CD4-positive, alpha-beta T cell (primary cell): ENCODE measurements around the gene AKR1C2. TPM values are rescaled to one million over a fixed set of nuclear protein-coding genes. Genes with fewer than 3 reads are reported as not detected.
"Not testable (repeated sequence)": the region's sequence is repeated elsewhere in the genome, so short reads cannot be mapped to it uniquely, and the experiment has no call there.

Source experiments
- ATAC-seq: fragments of 200-7000 bp; cut with Tn5 transposase; one replicate; pipeline ENCODE4 v1.10.0; 2022; ENCODE audit warnings: mild to moderate bottlenecking; ENCODE audit not compliant: poor library complexity
- CTCF ChIA-PET: fragments of 350-600 bp; sonication (Branson Sonifier 250); formaldehyde crosslinking; loops from one replicate; lab custom pipeline; 2021; ENCODE audit warnings: antibody characterized with exemption, inconsistent platforms; lab: Charles Lee
- POLR2A ChIA-PET: fragments of 350-600 bp; sonication (Branson Sonifier 250); formaldehyde crosslinking; loops from one replicate; lab custom pipeline; 2021; ENCODE audit warnings: antibody characterized with exemption, inconsistent platforms; lab: Charles Lee
- DNase-seq, 14 experiments: peaks; one replicate each; pipeline ENCODE4 v3.0.0-alpha.2; 2013 to 2020; ENCODE audit warnings: mixed read lengths in 2 of 14
- H3K27ac ChIP-seq, 2 donors: one replicate each; pipeline versions ENCODE4 v1.5.1 to v1.7.0; 2013; ENCODE audit warnings: low read length in 2 of 2, low read depth in 1 of 2, mild to moderate bottlenecking in 1 of 2
- H3K27me3 ChIP-seq, 2 experiments: 1 replicate in 1 of 2; 2 replicates in 1 of 2; pipeline versions ENCODE4 v1.6.1 to v1.7.0; 2013; ENCODE audit warnings: low read length in 2 of 2, control low read depth in 1 of 2, mild to moderate bottlenecking in 1 of 2, moderate library complexity in 1 of 2; ENCODE audit not compliant: insufficient read depth in 2 of 2, control insufficient read depth in 1 of 2
- H3K36me3 ChIP-seq: one replicate; pipeline ENCODE4 v1.6.1; 2013; ENCODE audit warnings: low read length, control low read depth; ENCODE audit not compliant: insufficient read depth
- H3K4me1 ChIP-seq: one replicate; pipeline ENCODE4 v1.6.1; 2013; ENCODE audit warnings: low read length, control low read depth; ENCODE audit not compliant: insufficient read depth
- H3K4me3 ChIP-seq: one replicate; pipeline ENCODE4 v1.5.1; 2013; ENCODE audit warnings: mild to moderate bottlenecking, low read length, moderate library complexity
- H3K9me3 ChIP-seq, 2 experiments: 1 replicate in 1 of 2; 2 replicates in 1 of 2; pipeline versions ENCODE4 v1.6.1 to v1.7.0; 2013; ENCODE audit warnings: low read length in 2 of 2, mild to moderate bottlenecking in 2 of 2, control low read depth in 1 of 2, moderate library complexity in 1 of 2; ENCODE audit not compliant: control insufficient read depth in 1 of 2, insufficient read depth in 1 of 2
- H3K27ac Mint-ChIP-seq: one replicate; pipeline ENCODE4 v1.8.0; 2020; ENCODE audit warnings: mixed read lengths
- H3K27me3 Mint-ChIP-seq: one replicate; pipeline ENCODE4 v1.8.0; 2021; ENCODE audit warnings: mixed read lengths
- H3K36me3 Mint-ChIP-seq: one replicate; pipeline ENCODE4 v1.8.0; 2021; ENCODE audit warnings: low read depth, mixed read lengths
- H3K4me1 Mint-ChIP-seq: one replicate; pipeline ENCODE4 v1.8.0; 2021; ENCODE audit warnings: low read depth, mixed read lengths
- H3K4me3 Mint-ChIP-seq: one replicate; pipeline ENCODE4 v1.8.0; 2020; ENCODE audit warnings: mild to moderate bottlenecking, mixed read lengths
- H3K9me3 Mint-ChIP-seq: one replicate; pipeline ENCODE4 v1.8.0; 2020; ENCODE audit warnings: mixed read lengths
- intact Hi-C, 2 experiments: fragments of 100-400 bp; cut with DNase I in 1 of 2; cut with micrococcal nuclease in 1 of 2; formaldehyde crosslinking; loops; one replicate each; pipeline versions ENCODE4 v1.15.1 to v1.9.0; 2023 to 2025; cut with DNase I, micrococcal nuclease
- total RNA-seq, 174 experiments: library from RNA in 2 of 174; stranded (reverse) in 2 of 174; gene quantifications; one replicate each; pipeline ENCODE4 v1.2.3 and lab custom pipeline; 2021 to 2026
- TF ChIP-seq, protein P1 (sequence below): fragments of 200-600 bp; IDR thresholded peaks from one replicate; pipeline ENCODE4 v1.8.0; 2022; ENCODE audit warnings: antibody characterized with exemption, mild to moderate bottlenecking

AKR1C2 gene
- total RNA-seq, 2 experiments from 2014 or later, result 0.41 TPM; not detected in 1

- intact Hi-C loops, result no loop called here
- no peaks in the 10 kb centered on the region for H3K36me3 ChIP-seq
- Mint-ChIP-seq H3K27me3 (peaks cover 12% of the 10 kb centered on the region), H3K36me3 (no peaks in the 10 kb centered on the region), H3K4me3 (no peak overlapping the region), H3K9me3 (no peaks in the 10 kb centered on the region), H3K4me1 (no peaks in the 10 kb centered on the region), H3K27ac (no peak overlapping the region)
- H3K27me3 ChIP-seq, result no peaks in the 10 kb centered on the region
- no peaks in the 10 kb centered on the region for H3K4me1 ChIP-seq
- H3K4me3 ChIP-seq, result no peak overlapping the region
- POLR2A ChIA-PET, result no interaction called here
- no peak overlapping the region for H3K27ac ChIP-seq
- no peak for ATAC-seq
- TF ChIP-seq, protein P1, sequence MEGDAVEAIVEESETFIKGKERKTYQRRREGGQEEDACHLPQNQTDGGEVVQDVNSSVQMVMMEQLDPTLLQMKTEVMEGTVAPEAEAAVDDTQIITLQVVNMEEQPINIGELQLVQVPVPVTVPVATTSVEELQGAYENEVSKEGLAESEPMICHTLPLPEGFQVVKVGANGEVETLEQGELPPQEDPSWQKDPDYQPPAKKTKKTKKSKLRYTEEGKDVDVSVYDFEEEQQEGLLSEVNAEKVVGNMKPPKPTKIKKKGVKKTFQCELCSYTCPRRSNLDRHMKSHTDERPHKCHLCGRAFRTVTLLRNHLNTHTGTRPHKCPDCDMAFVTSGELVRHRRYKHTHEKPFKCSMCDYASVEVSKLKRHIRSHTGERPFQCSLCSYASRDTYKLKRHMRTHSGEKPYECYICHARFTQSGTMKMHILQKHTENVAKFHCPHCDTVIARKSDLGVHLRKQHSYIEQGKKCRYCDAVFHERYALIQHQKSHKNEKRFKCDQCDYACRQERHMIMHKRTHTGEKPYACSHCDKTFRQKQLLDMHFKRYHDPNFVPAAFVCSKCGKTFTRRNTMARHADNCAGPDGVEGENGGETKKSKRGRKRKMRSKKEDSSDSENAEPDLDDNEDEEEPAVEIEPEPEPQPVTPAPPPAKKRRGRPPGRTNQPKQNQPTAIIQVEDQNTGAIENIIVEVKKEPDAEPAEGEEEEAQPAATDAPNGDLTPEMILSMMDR, result no peak
- CTCF ChIA-PET, result no interaction called here
- DNase-seq, result no peak
- no peaks in the 10 kb centered on the region for H3K9me3 ChIP-seq
Observed at GRCh38 chr10:5023177-5023805, 19.6 kb upstream of the AKR1C2 start.

DNA sequence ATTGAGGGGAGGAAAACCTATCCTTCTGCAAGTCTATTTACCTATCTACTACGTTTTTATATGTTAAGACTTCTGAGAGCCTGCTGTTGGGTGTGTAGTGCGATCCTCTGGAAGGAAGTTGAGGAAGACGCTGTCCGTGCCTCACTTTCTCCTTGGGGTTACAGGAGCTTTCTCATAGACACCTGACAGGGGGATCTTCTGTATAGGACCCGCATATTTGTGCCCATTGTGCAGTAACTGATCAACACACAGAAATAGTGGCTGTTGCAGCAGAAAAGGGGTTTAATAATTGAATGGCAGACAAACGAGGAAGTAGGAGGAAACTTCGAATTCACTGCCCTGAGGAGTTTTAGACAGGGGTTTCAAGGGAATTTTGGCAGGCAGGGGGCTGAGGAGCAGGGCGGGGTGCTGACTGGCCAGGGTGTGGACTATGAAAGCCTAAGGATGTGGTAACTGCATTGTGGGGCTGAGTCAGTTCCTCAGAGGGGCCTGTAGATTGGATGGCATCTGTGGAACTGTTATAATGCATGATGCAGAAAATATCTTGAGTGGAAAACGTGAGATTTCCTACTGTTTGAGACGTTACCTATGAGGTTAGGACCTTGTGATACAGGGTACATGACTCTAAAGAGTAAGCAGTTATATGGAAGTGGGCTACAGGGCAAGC is 18.1 kb upstream of the AKR1C2 start:
- H3K27ac Mint-ChIP-seq, H3K4me3 ChIP-seq, POLR2A ChIA-PET, H3K36me3 Mint-ChIP-seq, H3K4me3 Mint-ChIP-seq, CTCF ChIA-PET, intact Hi-C loops, H3K4me1 Mint-ChIP-seq, DNase-seq, H3K36me3 ChIP-seq, ATAC-seq, H3K4me1 ChIP-seq, H3K27ac ChIP-seq, H3K27me3 ChIP-seq, H3K9me3 Mint-ChIP-seq, H3K9me3 ChIP-seq: not testable (repeated sequence)
- H3K27me3 Mint-ChIP-seq, result peaks cover 10% of the 10 kb centered on the region

DNA sequence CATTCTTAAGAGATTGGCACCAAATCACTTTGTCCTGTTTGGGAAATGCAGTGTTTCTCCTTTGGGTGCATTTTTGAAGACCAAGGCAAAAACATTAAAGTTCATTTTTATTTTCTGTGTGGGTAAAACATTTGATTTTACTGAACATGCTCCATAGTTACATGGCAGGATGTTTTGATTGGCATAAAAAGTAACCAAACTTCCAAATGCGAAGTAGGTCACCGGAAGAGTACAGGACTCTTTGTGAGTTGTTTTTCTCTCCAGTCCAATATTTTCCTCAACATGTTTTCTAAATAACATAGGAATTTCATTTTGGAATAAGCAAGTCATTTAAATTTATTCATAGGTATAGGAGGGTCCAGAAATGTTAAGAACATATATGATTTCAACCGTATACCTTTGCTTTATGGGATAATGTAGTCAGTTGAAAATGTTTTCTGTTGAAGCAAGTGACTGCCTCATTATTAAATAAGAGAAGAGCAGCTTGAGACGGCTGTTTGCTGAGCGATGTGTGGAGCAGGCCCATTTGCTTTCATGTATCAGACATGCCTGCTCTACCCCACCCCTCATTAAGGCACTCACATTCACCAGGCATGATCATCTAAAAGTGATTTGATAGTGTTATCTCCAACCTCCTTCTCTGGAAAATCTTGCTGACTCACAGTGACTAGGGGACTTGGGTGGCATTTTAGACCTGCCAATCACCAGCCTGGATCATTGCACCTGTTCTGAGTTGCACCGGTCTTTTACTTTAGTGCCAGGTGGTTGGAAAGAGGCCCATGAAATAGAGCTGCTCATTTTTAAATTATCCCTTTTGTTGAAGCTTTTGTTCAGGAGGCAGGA is 16.3 kb upstream of the AKR1C2 start:
- H3K9me3 Mint-ChIP-seq, POLR2A ChIA-PET, H3K27me3 Mint-ChIP-seq, H3K4me3 ChIP-seq, H3K4me3 Mint-ChIP-seq, DNase-seq, H3K36me3 ChIP-seq, H3K9me3 ChIP-seq, H3K36me3 Mint-ChIP-seq, H3K27ac Mint-ChIP-seq, H3K27me3 ChIP-seq, ATAC-seq, H3K27ac ChIP-seq, H3K4me1 ChIP-seq, CTCF ChIA-PET, H3K4me1 Mint-ChIP-seq: not testable (repeated sequence)
- intact Hi-C loops, result loop anchor here in 1 of 2 experiments (5.0 kb wide), 1 partner anchor 262 kb away; no protein-coding TSS in a partner anchor

GRCh38 chr10:5018671-5019277 is 15.1 kb upstream of the AKR1C2 start:
- CTCF ChIA-PET, H3K27ac Mint-ChIP-seq, POLR2A ChIA-PET, H3K4me1 ChIP-seq, H3K27me3 ChIP-seq, H3K9me3 Mint-ChIP-seq, H3K36me3 ChIP-seq, H3K27me3 Mint-ChIP-seq, H3K4me1 Mint-ChIP-seq, H3K27ac ChIP-seq, H3K4me3 Mint-ChIP-seq, DNase-seq, ATAC-seq, H3K4me3 ChIP-seq, H3K36me3 Mint-ChIP-seq, H3K9me3 ChIP-seq: not testable (repeated sequence)
- intact Hi-C loops, result loop anchor here in 1 of 2 experiments (5.0 kb wide), 1 partner anchor 264 kb away; no protein-coding TSS in a partner anchor
